Mesenchymal stem cell (in vitro differentiated cells and primary cell): Measurements from ENCODE around the gene HNRNPCL1.
"Not testable (repeated sequence)": the region's sequence is repeated elsewhere in the genome, so short reads cannot be mapped to it uniquely, and the experiment has no call there.

Source experiments
- DNase-seq: peaks from one replicate; pipeline ENCODE4 v3.0.0-alpha.2; 2013
- H2AFZ ChIP-seq: one replicate; pipeline ENCODE4 v1.6.1; 2013; ENCODE audit warnings: low read depth, mild to moderate bottlenecking, control low read depth, inconsistent platforms, low read length, moderate library complexity
- H2AK5ac ChIP-seq: 2 replicates; pipeline ENCODE4 v1.6.1; 2013; ENCODE audit warnings: low read length, moderate library complexity, mild to moderate bottlenecking, inconsistent platforms; ENCODE audit not compliant: severe bottlenecking
- H2BK120ac ChIP-seq: one replicate; pipeline ENCODE4 v1.6.1; 2013; ENCODE audit warnings: low read depth, mild to moderate bottlenecking, inconsistent platforms, low read length, moderate library complexity
- H2BK12ac ChIP-seq, 2 experiments: one replicate each; pipeline ENCODE4 v1.6.1; 2013; ENCODE audit warnings: inconsistent platforms in 2 of 2, low read length in 2 of 2, mild to moderate bottlenecking in 2 of 2, moderate library complexity in 2 of 2, control low read depth in 1 of 2
- H2BK15ac ChIP-seq: one replicate; pipeline ENCODE4 v1.6.1; 2013; ENCODE audit warnings: mild to moderate bottlenecking, low read depth, inconsistent platforms; ENCODE audit not compliant: poor library complexity, severe bottlenecking
- H2BK5ac ChIP-seq: 2 replicates; pipeline ENCODE4 v1.6.1; 2013; ENCODE audit warnings: low read depth, mild to moderate bottlenecking, low read length, control low read depth, inconsistent platforms; ENCODE audit not compliant: poor library complexity, severe bottlenecking
- H3K14ac ChIP-seq, 2 experiments: one replicate each; pipeline ENCODE4 v1.6.1; 2013; ENCODE audit warnings: inconsistent platforms in 2 of 2, low read length in 2 of 2, control low read depth in 1 of 2, mild to moderate bottlenecking in 1 of 2, moderate library complexity in 1 of 2
- H3K18ac ChIP-seq, 2 experiments: one replicate each; pipeline ENCODE4 v1.6.1; 2013; ENCODE audit warnings: inconsistent platforms in 2 of 2, low read length in 2 of 2, control low read depth in 1 of 2, low read depth in 1 of 2, mild to moderate bottlenecking in 1 of 2
- H3K23ac ChIP-seq, 2 experiments: one replicate each; pipeline ENCODE4 v1.6.1; 2013; ENCODE audit warnings: inconsistent platforms in 2 of 2, low read length in 2 of 2, mild to moderate bottlenecking in 2 of 2, moderate library complexity in 2 of 2, control low read depth in 1 of 2
- H3K27ac ChIP-seq: 2 replicates; pipeline ENCODE4 v1.5.1; 2013; ENCODE audit warnings: mild to moderate bottlenecking, moderate library complexity, low read length, control low read depth, inconsistent platforms; ENCODE audit not compliant: poor library complexity, severe bottlenecking
- H3K27me3 ChIP-seq, 2 experiments: 2 replicates each; pipeline versions ENCODE4 v1.6.1 to v1.7.0; 2013; ENCODE audit warnings: low read length in 2 of 2, mild to moderate bottlenecking in 2 of 2, moderate library complexity in 2 of 2, control low read depth in 1 of 2, inconsistent platforms in 1 of 2; ENCODE audit not compliant: control insufficient read depth in 1 of 2, insufficient read depth in 1 of 2
- H3K36me3 ChIP-seq, 2 experiments: 2 replicates each; pipeline versions ENCODE4 v1.6.1 to v1.7.0; 2013; ENCODE audit warnings: low read length in 2 of 2, control low read depth in 1 of 2, inconsistent platforms in 1 of 2, low read depth in 1 of 2, mild to moderate bottlenecking in 1 of 2; ENCODE audit not compliant: insufficient read depth in 2 of 2, control insufficient read depth in 1 of 2
- H3K4ac ChIP-seq, 2 experiments: one replicate each; pipeline ENCODE4 v1.6.1; 2013; ENCODE audit warnings: inconsistent platforms in 2 of 2, low read length in 2 of 2, mild to moderate bottlenecking in 2 of 2, moderate library complexity in 2 of 2, control low read depth in 1 of 2, low read depth in 1 of 2
- H3K4me1 ChIP-seq: 2 replicates; pipeline ENCODE4 v1.6.1; 2013; ENCODE audit warnings: low read depth, low read length, control low read depth; ENCODE audit not compliant: control insufficient read depth, insufficient read depth
- H3K4me2 ChIP-seq: 2 replicates; pipeline ENCODE4 v1.6.1; 2013; ENCODE audit warnings: low read length, mild to moderate bottlenecking, inconsistent platforms; ENCODE audit not compliant: poor library complexity, severe bottlenecking
- H3K4me3 ChIP-seq, 2 experiments: 2 replicates each; pipeline versions ENCODE4 v1.5.1 to v1.7.0; 2013; ENCODE audit warnings: low read length in 2 of 2, mild to moderate bottlenecking in 2 of 2, control low read depth in 1 of 2, low read depth in 1 of 2; ENCODE audit not compliant: insufficient read depth in 1 of 2
- H3K79me1 ChIP-seq: replicated peaks from 2 replicates; pipeline ENCODE4 v1.6.1; 2013; ENCODE audit warnings: mild to moderate bottlenecking, control low read depth, low read length, inconsistent platforms; ENCODE audit not compliant: poor library complexity, severe bottlenecking
- H3K9ac ChIP-seq: 2 replicates; pipeline ENCODE4 v1.7.0; 2013; ENCODE audit warnings: mild to moderate bottlenecking, low read length, moderate library complexity
- H3K9me3 ChIP-seq: 2 replicates; pipeline ENCODE4 v1.7.0; 2013; ENCODE audit warnings: mild to moderate bottlenecking, low read length; ENCODE audit not compliant: control insufficient read depth
- H4K8ac ChIP-seq: one replicate; pipeline ENCODE4 v1.6.1; 2013; ENCODE audit warnings: inconsistent platforms, mild to moderate bottlenecking, low read length, moderate library complexity
- H4K91ac ChIP-seq: one replicate; pipeline ENCODE4 v1.6.1; 2013; ENCODE audit warnings: mild to moderate bottlenecking, low read length, inconsistent platforms
- WGBS: methylation state at CpG from one replicate; pipeline ENCODE4 v1.1.7; 2013; ENCODE audit warnings: mixed read lengths; 5-methylcytosine and 5-hydroxymethylcytosine counted together

Gene HNRNPCL1

GRCh38 chr1:12831310-12831709 is 17.2 kb downstream of the HNRNPCL1 start, which contains the start of gene PRAMEF11:
TSS of gene PRAMEF11 (minus strand) at chr1:12831410. CDS start at chr1:12828789, 2,621 bp downstream.
- H3K14ac ChIP-seq, DNase-seq, H2AFZ ChIP-seq, H3K4me1 ChIP-seq, H3K4ac ChIP-seq, H3K79me1 ChIP-seq, H2BK120ac ChIP-seq, H3K9ac ChIP-seq, H2BK15ac ChIP-seq, H3K27ac ChIP-seq, H3K36me3 ChIP-seq, H2BK12ac ChIP-seq, H2AK5ac ChIP-seq, H4K8ac ChIP-seq, H2BK5ac ChIP-seq, H3K23ac ChIP-seq, H3K4me3 ChIP-seq, H3K27me3 ChIP-seq, H3K4me2 ChIP-seq, H3K9me3 ChIP-seq, H3K18ac ChIP-seq, H4K91ac ChIP-seq: not testable (repeated sequence)
- 0% methylated on average over 1 of the region's 3 CpGs for WGBS

GRCh38 chr1:12819061-12819460 is 29.5 kb downstream of the HNRNPCL1 start:
- not testable (repeated sequence) for H3K9me3 ChIP-seq, H3K27me3 ChIP-seq, H2BK12ac ChIP-seq, H2AK5ac ChIP-seq, H3K36me3 ChIP-seq, H2BK120ac ChIP-seq, H2BK5ac ChIP-seq, H3K23ac ChIP-seq, H3K4me2 ChIP-seq, H3K9ac ChIP-seq, H3K14ac ChIP-seq, H3K79me1 ChIP-seq, H2BK15ac ChIP-seq, H3K27ac ChIP-seq, H3K4ac ChIP-seq, H4K8ac ChIP-seq, H3K18ac ChIP-seq, DNase-seq, H2AFZ ChIP-seq, H4K91ac ChIP-seq, H3K4me3 ChIP-seq, H3K4me1 ChIP-seq
- 70% methylated on average over 6 of the region's 6 CpGs for WGBS

GRCh38 chr1:12811409-12811784 is 37.1 kb downstream of the HNRNPCL1 start:
- H3K4me2 ChIP-seq: no peak overlapping the region
- H3K36me3 ChIP-seq: no peaks in the 10 kb centered on the region
- H2BK15ac ChIP-seq: no peak overlapping the region
- DNase-seq: no peak
- H3K4me3 ChIP-seq: peak overlapping the region in 1 of 2 experiments; percentile 41
- H4K8ac ChIP-seq: no peak overlapping the region
- H2BK5ac ChIP-seq: no peak overlapping the region
- no peaks in the 10 kb centered on the region for H3K9me3 ChIP-seq
- 30% methylated on average over 2 of the region's 2 CpGs for WGBS
- no peak overlapping the region for H3K4ac ChIP-seq
- no peak overlapping the region for H3K9ac ChIP-seq
- H2AFZ ChIP-seq: no peak overlapping the region
- no peak overlapping the region for H3K18ac ChIP-seq
- H3K14ac ChIP-seq: no peak overlapping the region
- no peak overlapping the region for H2BK120ac ChIP-seq
- no peaks in the 10 kb centered on the region for H3K27me3 ChIP-seq
- H2AK5ac ChIP-seq: no peak overlapping the region
- no peak overlapping the region for H2BK12ac ChIP-seq
- no peak overlapping the region for H3K23ac ChIP-seq
- H3K79me1 ChIP-seq: no peaks in the 10 kb centered on the region
- no peak overlapping the region for H4K91ac ChIP-seq
- no peak overlapping the region for H3K27ac ChIP-seq
- no peaks in the 10 kb centered on the region for H3K4me1 ChIP-seq

- no peak overlapping the region for H3K23ac ChIP-seq
- H2AK5ac ChIP-seq: no peak overlapping the region
- H2BK15ac ChIP-seq: no peak overlapping the region
- H3K4me1 ChIP-seq: no peaks in the 10 kb centered on the region
- H4K8ac ChIP-seq: no peak overlapping the region
- peak overlapping the region in 1 of 2 experiments; percentile 41 for H3K4me3 ChIP-seq
- H3K4ac ChIP-seq: no peak overlapping the region
- H2BK5ac ChIP-seq: no peak overlapping the region
- DNase-seq: no peak
- H3K18ac ChIP-seq: no peak overlapping the region
- no peak overlapping the region for H3K9ac ChIP-seq
- 52% methylated on average over 5 of the region's 5 CpGs for WGBS
- H3K27me3 ChIP-seq: no peaks in the 10 kb centered on the region
- no peak overlapping the region for H2BK12ac ChIP-seq
- no peaks in the 10 kb centered on the region for H3K9me3 ChIP-seq
- H3K27ac ChIP-seq: no peak overlapping the region
- H3K79me1 ChIP-seq: no peaks in the 10 kb centered on the region
- no peaks in the 10 kb centered on the region for H3K36me3 ChIP-seq
- H3K14ac ChIP-seq: no peak overlapping the region
- H4K91ac ChIP-seq: no peak overlapping the region
- H3K4me2 ChIP-seq: no peak overlapping the region
- H2AFZ ChIP-seq: no peak overlapping the region
- H2BK120ac ChIP-seq: no peak overlapping the region
Measured at GRCh38 chr1:12810691-12811408, 37.7 kb downstream of the HNRNPCL1 start.
